Stimulated activated naive B cell treated with anti-CD40 and anti-IgM and Interleukin-4, amounts not matched to agents 10 μg/mL and 1 μg/mL and 100 μg/mL, for 72 hours (primary cell): ENCODE results near the gene GCDH.

Experiments
- ATAC-seq, 2 donors: fragments of 150-1000 bp; cut with Tn5 transposase; replicated peaks; 2 replicates each; pipeline ENCODE4 v1.10.0; 2021; ENCODE audit warnings: moderate library complexity in 1 of 2
- DNase-seq: peaks from one replicate; pipeline ENCODE4 v3.0.0; 2021
- H3K27ac Mint-ChIP-seq: one replicate; pipeline ENCODE4 v1.8.0; 2022; ENCODE audit warnings: mild to moderate bottlenecking, mixed read lengths
- H3K27me3 Mint-ChIP-seq, 2 donors: one replicate each; pipeline ENCODE4 v1.8.0; 2022; ENCODE audit warnings: mixed read lengths in 2 of 2
- H3K36me3 Mint-ChIP-seq, 2 donors: one replicate each; pipeline ENCODE4 v1.8.0; 2022; ENCODE audit warnings: mixed read lengths in 2 of 2, mild to moderate bottlenecking in 1 of 2
- H3K4me1 Mint-ChIP-seq, 2 donors: one replicate each; pipeline ENCODE4 v1.8.0; 2022; ENCODE audit warnings: mixed read lengths in 2 of 2, mild to moderate bottlenecking in 1 of 2
- H3K4me3 Mint-ChIP-seq, 2 donors: one replicate each; pipeline ENCODE4 v1.8.0; 2022; ENCODE audit warnings: mild to moderate bottlenecking in 2 of 2, mixed read lengths in 2 of 2, moderate library complexity in 1 of 2
- H3K9me3 Mint-ChIP-seq, 2 donors: one replicate each; pipeline ENCODE4 v1.8.0; 2022; ENCODE audit warnings: mixed read lengths in 2 of 2, mild to moderate bottlenecking in 1 of 2

The GCDH gene

GRCh38 chr19:12865746-12866415, 25.1 kb upstream of the GCDH start:
- Mint-ChIP-seq H3K9me3 (no peaks in the 10 kb centered on the region), H3K4me1 (peaks cover 11 to 17% of the 10 kb centered on the region in 2 donors), H3K4me3 (peak overlapping the region in 1 of 2 donors; percentile 60), H3K27ac (no peak overlapping the region), H3K36me3 (peaks cover 0 to 2% of the 10 kb centered on the region in 2 donors), H3K27me3 (peaks cover 13% of the 10 kb centered on the region in 2 donors)
- ATAC-seq (no peak), DNase-seq (no peak)

- Mint-ChIP-seq H3K27me3 (peaks cover 6 to 7% of the 10 kb centered on the region in 2 donors), H3K9me3 (no peaks in the 10 kb centered on the region), H3K4me1 (peaks cover 11 to 17% of the 10 kb centered on the region in 2 donors), H3K36me3 (peaks cover 0 to 2% of the 10 kb centered on the region in 2 donors), H3K4me3 (peak overlapping the region; percentile 83 to 87), H3K27ac (peak overlapping the region; percentile 48)
- ATAC-seq (no peak), DNase-seq (no peak)
Observed at GRCh38 chr19:12866416-12867119, 24.4 kb upstream of the GCDH start.

DNA sequence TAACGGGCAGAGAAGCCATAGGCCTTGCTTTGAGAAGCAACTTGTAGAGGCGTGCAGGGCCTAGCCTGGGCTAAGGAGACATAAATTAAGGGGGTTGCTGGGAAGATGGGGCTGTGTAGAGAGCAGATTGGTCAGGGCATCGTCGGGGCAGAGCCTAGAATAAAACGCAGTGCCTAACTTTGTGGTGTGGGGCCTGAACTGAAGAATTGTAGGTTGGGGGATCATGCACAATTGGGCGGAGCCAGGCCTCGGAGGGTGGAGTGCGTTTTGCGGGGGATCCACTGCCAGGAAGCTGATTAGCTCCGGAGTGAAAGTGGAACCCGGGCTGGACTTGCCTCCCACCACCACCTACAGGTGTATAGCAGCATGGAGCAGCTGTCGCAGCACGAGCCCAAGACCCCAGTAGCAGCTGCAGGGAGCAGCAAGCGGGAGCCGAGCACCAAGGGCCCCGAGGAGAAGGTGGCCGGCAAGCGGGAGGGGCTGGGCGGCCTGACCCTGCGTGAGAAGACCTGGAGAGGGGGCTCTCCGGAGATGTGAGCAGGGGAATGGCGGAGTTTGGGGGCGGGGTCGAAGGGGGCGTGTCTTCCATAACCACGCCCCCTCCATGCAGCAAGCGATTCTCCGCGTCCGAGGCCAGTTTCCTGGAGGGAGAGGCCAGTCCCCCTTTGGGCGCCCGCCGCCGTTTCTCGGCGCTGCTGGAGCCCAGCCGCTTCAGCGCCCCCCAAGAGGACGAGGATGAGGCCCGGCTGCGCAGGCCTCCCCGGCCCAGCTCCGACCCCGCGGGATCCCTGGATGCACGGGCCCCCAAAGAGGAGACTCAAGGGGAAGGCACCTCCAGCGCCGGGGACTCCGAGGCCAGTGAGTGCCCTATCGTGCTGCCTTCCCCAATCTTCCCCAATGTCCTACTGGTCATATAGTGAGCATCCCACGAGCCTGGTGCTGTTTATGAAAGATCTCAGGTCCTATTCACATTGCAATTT, 23.6 kb upstream of the GCDH start:
- H3K4me3 Mint-ChIP-seq = peak overlapping the region; percentile 83 to 87
- H3K36me3 Mint-ChIP-seq = peaks cover 5 to 7% of the 10 kb centered on the region in 2 donors
- ATAC-seq = peak; percentile 85 to 86
- DNase-seq = peak; percentile 65
- H3K27ac Mint-ChIP-seq = peak overlapping the region; percentile 84
- H3K27me3 Mint-ChIP-seq = peaks cover 6% of the 10 kb centered on the region in 2 donors
- peaks cover 4 to 5% of the 10 kb centered on the region in 2 donors for H3K9me3 Mint-ChIP-seq
- H3K4me1 Mint-ChIP-seq = peaks cover 11 to 21% of the 10 kb centered on the region in 2 donors

- peaks cover 11 to 22% of the 10 kb centered on the region in 2 donors for H3K4me1 Mint-ChIP-seq
- H3K9me3 Mint-ChIP-seq = peaks cover 7 to 9% of the 10 kb centered on the region in 2 donors
- peaks cover 6% of the 10 kb centered on the region in 2 donors for H3K27me3 Mint-ChIP-seq
- ATAC-seq (no peak), DNase-seq (no peak)
- peaks cover 12 to 16% of the 10 kb centered on the region in 2 donors for H3K36me3 Mint-ChIP-seq
- no peak overlapping the region for H3K27ac Mint-ChIP-seq
- H3K4me3 Mint-ChIP-seq = no peak overlapping the region
Observed at GRCh38 chr19:12868540-12869112, 22.3 kb upstream of the GCDH start.

DNA sequence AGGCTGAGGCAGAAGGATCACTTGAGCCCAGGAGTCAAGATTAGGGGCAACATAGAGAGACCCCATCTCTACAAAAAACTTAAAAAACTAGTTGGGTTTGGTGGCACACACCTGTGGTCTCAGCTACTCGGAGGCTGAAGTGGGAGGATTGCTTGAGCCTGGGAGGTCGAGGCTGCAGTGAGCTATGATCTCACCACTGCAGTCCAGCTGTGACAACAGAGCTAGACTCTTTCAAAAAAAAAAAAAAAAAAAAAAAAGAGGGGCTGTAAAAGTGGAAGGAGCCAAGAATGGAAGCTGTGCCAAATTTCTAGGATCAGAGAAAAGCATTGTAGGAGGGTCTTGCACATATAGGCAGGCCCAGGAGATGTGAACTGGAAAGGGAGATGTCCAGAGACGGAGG, 19.3 kb upstream of the GCDH start:
- Mint-ChIP-seq H3K27ac (no peak overlapping the region), H3K9me3 (peaks cover 8 to 9% of the 10 kb centered on the region in 2 donors), H3K36me3 (peaks cover 20 to 26% of the 10 kb centered on the region in 2 donors), H3K27me3 (peaks cover 0 to under 1% of the 10 kb centered on the region in 2 donors), H3K4me1 (peaks cover 6 to 18% of the 10 kb centered on the region in 2 donors), H3K4me3 (no peak overlapping the region)
- no peak for ATAC-seq
- no peak for DNase-seq

DNA sequence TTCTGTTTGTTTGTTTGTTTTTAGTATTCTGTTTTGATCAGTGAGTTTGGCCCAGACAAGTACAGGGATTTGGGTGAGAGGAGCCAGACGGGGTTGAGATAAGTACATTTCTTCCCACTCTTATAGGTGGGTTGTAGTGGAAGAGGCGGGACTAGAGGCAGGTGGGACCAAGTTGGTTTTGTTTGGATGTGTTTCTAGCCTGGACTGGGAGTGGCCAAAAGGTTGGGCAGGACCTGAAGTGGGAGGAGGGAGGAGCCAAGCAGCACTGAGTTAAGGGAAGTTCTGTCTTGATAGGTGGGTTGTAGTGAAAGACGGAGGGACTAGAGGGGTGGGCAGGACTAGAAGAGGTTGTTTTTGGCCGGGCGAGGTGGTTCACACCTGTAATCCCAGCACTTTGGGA, 18.7 kb upstream of the GCDH start:
- DNase-seq (no peak), ATAC-seq (no peak)

DNA sequence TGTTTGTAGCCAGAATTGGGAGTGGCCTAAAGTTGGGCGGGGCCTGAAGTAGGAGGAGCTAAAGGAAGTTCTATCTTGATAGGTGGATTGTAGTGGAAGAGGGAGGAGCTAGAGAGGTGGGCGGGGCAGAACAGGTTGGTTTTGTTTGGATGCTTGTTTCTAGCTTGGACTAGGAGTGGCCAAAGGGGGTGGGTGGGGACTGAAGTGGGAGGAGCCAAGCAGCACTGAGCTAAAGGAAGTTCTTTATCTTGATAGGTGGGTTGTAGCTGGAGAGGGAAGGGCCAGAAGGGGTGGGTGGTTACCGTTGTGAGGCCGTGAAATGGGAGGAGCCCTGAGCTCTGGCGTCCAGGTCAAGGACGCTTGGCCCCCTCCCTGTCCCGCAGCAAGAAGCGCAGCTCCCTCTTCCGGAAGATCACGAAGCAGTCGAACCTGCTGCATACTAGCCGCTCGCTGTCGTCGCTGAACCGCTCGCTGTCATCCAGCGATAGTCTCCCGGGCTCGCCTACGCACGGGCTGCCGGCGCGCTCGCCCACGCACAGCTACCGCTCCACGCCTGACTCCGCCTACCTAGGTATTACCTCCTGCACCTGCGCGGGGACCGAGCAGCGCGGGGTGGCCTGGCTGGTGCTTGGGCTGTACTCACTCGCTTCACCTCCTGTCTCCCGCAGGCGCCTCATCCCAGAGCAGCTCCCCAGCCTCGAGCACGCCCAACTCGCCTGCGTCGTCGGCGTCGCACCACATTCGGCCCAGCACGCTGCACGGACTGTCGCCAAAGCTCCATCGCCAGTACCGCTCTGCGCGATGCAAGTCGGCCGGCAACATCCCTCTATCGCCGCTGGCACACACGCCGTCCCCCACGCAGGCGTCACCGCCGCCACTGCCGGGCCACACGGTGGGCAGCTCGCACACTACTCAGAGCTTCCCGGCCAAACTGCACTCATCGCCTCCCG, 17.7 kb upstream of the GCDH start:
- Mint-ChIP-seq H3K27ac (no peak overlapping the region), H3K4me3 (peak overlapping the region; percentile 25 to 46), H3K9me3 (peaks cover 8 to 9% of the 10 kb centered on the region in 2 donors), H3K27me3 (no peaks in the 10 kb centered on the region), H3K4me1 (peaks cover 2 to 10% of the 10 kb centered on the region in 2 donors), H3K36me3 (peaks cover 22 to 27% of the 10 kb centered on the region in 2 donors)
- DNase-seq (no peak), ATAC-seq (peak; percentile 76 to 78)

More for the DNA sequence above, 18.7 kb upstream of the GCDH start:
- Mint-ChIP-seq H3K36me3 (peaks cover 20 to 26% of the 10 kb centered on the region in 2 donors), H3K27ac (no peak overlapping the region), H3K4me1 (peaks cover 2 to 13% of the 10 kb centered on the region in 2 donors), H3K27me3 (no peaks in the 10 kb centered on the region), H3K9me3 (peaks cover 8 to 9% of the 10 kb centered on the region in 2 donors), H3K4me3 (no peak overlapping the region)

DNA sequence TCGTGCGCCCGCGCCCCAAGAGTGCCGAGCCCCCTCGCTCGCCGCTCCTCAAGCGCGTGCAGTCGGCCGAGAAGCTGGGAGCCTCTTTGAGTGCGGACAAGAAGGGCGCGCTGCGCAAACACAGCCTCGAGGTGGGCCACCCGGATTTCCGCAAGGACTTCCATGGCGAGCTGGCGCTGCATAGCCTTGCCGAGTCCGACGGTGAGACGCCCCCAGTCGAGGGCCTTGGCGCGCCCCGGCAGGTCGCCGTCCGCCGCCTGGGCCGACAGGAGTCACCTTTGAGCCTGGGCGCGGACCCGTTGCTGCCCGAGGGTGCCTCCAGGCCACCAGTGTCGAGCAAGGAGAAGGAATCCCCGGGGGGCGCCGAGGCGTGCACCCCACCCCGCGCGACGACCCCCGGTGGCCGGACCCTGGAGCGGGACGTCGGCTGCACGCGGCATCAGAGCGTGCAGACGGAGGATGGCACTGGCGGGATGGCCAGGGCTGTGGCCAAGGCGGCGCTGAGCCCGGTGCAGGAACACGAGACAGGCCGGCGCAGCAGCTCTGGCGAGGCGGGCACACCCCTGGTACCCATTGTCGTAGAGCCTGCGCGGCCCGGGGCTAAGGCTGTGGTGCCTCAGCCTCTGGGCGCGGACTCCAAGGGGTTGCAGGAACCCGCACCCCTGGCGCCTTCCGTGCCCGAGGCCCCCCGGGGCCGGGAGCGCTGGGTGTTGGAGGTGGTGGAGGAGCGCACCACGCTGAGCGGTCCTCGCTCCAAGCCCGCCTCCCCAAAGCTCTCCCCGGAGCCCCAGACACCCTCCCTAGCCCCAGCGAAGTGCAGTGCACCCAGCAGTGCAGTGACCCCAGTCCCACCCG, 16.8 kb upstream of the GCDH start:
- Mint-ChIP-seq H3K9me3 (peaks cover 8 to 9% of the 10 kb centered on the region in 2 donors), H3K36me3 (peaks cover 24 to 35% of the 10 kb centered on the region in 2 donors), H3K4me1 (peaks cover 0 to 8% of the 10 kb centered on the region in 2 donors), H3K27ac (no peak overlapping the region), H3K27me3 (no peaks in the 10 kb centered on the region), H3K4me3 (peak overlapping the region in 1 of 2 donors; percentile 8)
- ATAC-seq (no peak), DNase-seq (no peak)

- Mint-ChIP-seq H3K27ac (no peak overlapping the region), H3K27me3 (no peaks in the 10 kb centered on the region), H3K9me3 (peaks cover 8 to 9% of the 10 kb centered on the region in 2 donors), H3K4me1 (peaks cover 1 to 10% of the 10 kb centered on the region in 2 donors), H3K36me3 (peaks cover 22 to 35% of the 10 kb centered on the region in 2 donors), H3K4me3 (no peak overlapping the region)
- ATAC-seq = no peak
- DNase-seq = no peak
Observed at GRCh38 chr19:12875086-12875485, 15.9 kb upstream of the GCDH start.

GRCh38 chr19:12880551-12881171, 10.3 kb upstream of the GCDH start:
- Mint-ChIP-seq H3K4me3 (peak overlapping the region; percentile 84 to 87), H3K36me3 (peaks cover 4 to 12% of the 10 kb centered on the region in 2 donors), H3K27me3 (no peaks in the 10 kb centered on the region), H3K9me3 (no peaks in the 10 kb centered on the region), H3K27ac (peak overlapping the region; percentile 93), H3K4me1 (peaks cover 23 to 40% of the 10 kb centered on the region in 2 donors)
- ATAC-seq (peak; percentile 21 to 26), DNase-seq (peak; percentile 26)

DNA sequence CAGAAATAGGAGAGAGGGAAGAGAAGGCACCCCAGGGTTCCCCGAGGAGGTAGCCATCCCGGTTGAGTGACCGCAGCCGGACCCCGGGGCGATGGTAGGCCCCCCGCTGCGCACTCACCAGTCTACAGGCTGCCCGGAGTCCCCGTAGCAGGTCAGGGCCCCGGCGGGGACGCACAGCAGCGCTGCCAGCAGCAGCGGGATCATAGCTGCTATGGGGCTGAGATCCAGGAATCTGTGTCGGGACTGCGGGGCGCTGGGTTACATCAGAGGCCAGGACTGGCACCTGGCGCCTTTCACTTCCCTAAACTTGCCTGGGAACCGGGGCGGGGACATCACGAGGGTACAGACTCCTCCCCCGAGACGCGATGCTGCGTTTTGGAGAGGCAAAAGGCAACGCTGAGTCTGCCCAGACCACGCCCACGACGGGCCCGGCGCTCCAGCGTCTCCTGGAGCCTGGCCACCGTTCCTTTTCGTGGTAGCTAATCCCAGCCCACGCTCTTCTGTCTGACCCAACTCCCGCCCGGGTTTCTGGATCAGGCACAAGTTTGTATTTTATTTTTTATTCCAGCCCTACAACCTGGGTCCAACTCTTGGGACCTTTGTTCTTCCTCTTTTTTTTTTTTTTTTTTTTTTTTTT, 9.7 kb upstream of the GCDH start, which contains the start of gene DNASE2:
Gene DNASE2, minus strand, starts transcription at position 278 of the 637 bp plus-strand sequence. Its CDS starts 74 bp downstream, at position 204.
- Mint-ChIP-seq H3K4me3 (peak within 1 kb of the TSS; percentile 84 to 87), H3K4me1 (peaks cover 24 to 40% of the 10 kb centered on the region in 2 donors)

More for the DNA sequence above, 9.7 kb upstream of the GCDH start, which contains the start of gene DNASE2:
- Mint-ChIP-seq H3K36me3 (peaks cover 4 to 12% of the 10 kb centered on the region in 2 donors), H3K27ac (peak within 1 kb of the TSS; percentile 93), H3K27me3 (no peaks in the 10 kb centered on the region), H3K9me3 (no peaks in the 10 kb centered on the region)
- DNase-seq (peak; percentile 91), ATAC-seq (peak; percentile 84 to 85)
